Activated T-helper 1 cell treated with Interleukin-2 at 50 U/mL for 16 hours (primary cell): ENCODE results near the gene TCHP.
"Not testable (repeated sequence)": the region's sequence is repeated elsewhere in the genome, so short reads cannot be mapped to it uniquely, and the experiment has no call there.

Experiments used
- DNase-seq: peaks from one replicate; pipeline ENCODE4 v3.0.0-alpha.2; 2020; ENCODE audit warnings: low read depth

Gene TCHP

GRCh38 chr12:109879351-109880042 is 20.6 kb upstream of the TCHP start:
- no peak for DNase-seq

GRCh38 chr12:109880043-109880931 is 19.8 kb upstream of the TCHP start, which contains the start of gene GLTP:
GLTP (minus strand) TSS chr12:109880541; CDS start chr12:109880374, 167 bp downstream.
- DNase-seq: peak; percentile 91

- no peak for DNase-seq
Measured at GRCh38 chr12:109880938-109881337, 19.1 kb upstream of the TCHP start.

- DNase-seq: no peak
Measured at GRCh38 chr12:109881752-109882151, 18.3 kb upstream of the TCHP start.

GRCh38 chr12:109883461-109883860 is 16.6 kb upstream of the TCHP start:
- no peak for DNase-seq

- DNase-seq: no peak
Measured at GRCh38 chr12:109885616-109886015, 14.5 kb upstream of the TCHP start.

- no peak for DNase-seq
Measured at GRCh38 chr12:109888179-109889020, 11.7 kb upstream of the TCHP start.

GRCh38 chr12:109890620-109891170 is 9.4 kb upstream of the TCHP start:
- no peak for DNase-seq

- not testable (repeated sequence) for DNase-seq
Measured at GRCh38 chr12:109891731-109892130, 8.3 kb upstream of the TCHP start.

GRCh38 chr12:109892165-109892715 is 7.8 kb upstream of the TCHP start:
- no peak for DNase-seq

GRCh38 chr12:109892748-109893147 is 7.3 kb upstream of the TCHP start:
- no peak for DNase-seq

GRCh38 chr12:109893261-109893995 is 6.6 kb upstream of the TCHP start:
- DNase-seq: no peak

- DNase-seq: no peak
Measured at GRCh38 chr12:109894939-109895338, 5.1 kb upstream of the TCHP start.

GRCh38 chr12:109896188-109896587 is 3.9 kb upstream of the TCHP start:
- DNase-seq: no peak

GRCh38 chr12:109897029-109897428 is 3.0 kb upstream of the TCHP start:
- no peak for DNase-seq

- DNase-seq: not testable (repeated sequence)
Measured at GRCh38 chr12:109899345-109899744, 729 bp upstream of the TCHP start.

- DNase-seq: no peak
Measured at GRCh38 chr12:109900752-109901580, 892 bp downstream of the TCHP start.

- no peak for DNase-seq
Measured at GRCh38 chr12:109902891-109903418, 2.9 kb downstream of the TCHP start.

GRCh38 chr12:109905301-109905700 is 5.2 kb downstream of the TCHP start:
- no peak for DNase-seq
